Measurements from ENCODE around the gene OR8D1. TPM values are rescaled to one million over a fixed set of nuclear protein-coding genes. Genes with fewer than 3 reads are reported as not detected.

The OR8D1 gene
- total and polyA plus RNA-seq, 2 of the 8 experiments (the other 6 are each of a cell fraction or from before 2014, with no cell fraction given), result not detected

DNA sequence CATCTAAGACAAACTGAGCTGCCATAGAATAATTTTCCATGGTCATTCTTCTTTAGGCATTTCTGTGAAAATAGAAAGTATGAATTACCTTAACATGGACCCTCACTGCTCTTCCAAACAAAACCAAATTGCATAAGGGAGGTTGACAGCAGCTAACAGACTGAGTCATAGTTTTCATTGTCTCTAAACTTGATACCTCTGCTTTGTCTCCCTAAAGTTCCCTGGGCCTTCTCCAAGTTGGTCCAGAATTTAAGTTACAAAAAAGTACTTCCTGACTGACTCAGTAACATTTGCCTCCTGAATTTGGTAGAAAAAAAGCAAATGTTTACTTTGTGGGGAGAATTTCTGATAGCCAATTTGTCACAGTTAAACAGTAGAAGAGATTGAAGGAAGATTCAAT is 3.0 kb downstream of the OR8D1 start:
- Histone ChIP-seq H2BK15ac (ENCODE audit: low read length) (no peak overlapping the region), H3K79me2 (ENCODE audit: control insufficient read depth in 1 of 2, insufficient read depth in 2 of 2, low read length in 2 of 2) (no peaks in the 10 kb centered on the region), H3K4me2 (ENCODE audit: insufficient read depth in 1 of 2, low read depth in 2 of 2, low read length in 2 of 2) (no peak overlapping the region), H2BK120ac (replicated peaks; ENCODE audit: low read depth, low read length) (no peak overlapping the region), H3K4ac (replicated peaks; ENCODE audit: insufficient read length, low read depth, low read length) (no peak overlapping the region), H4K8ac (ENCODE audit: extremely low read depth, insufficient read depth, low read length) (no peak overlapping the region), H3K9me3 (ENCODE audit: insufficient read depth in 2 of 2, low read depth in 1 of 2, low read length in 1 of 2) (no peaks in the 10 kb centered on the region), H3K4me3 (ENCODE audit: extremely low read depth in 1 of 4, insufficient read depth in 2 of 4, low read depth in 3 of 4, low read length in 4 of 4) (no peak overlapping the region), H3K4me1 (replicated peaks in 1 of 4; ENCODE audit: control insufficient read depth in 3 of 4, insufficient read depth in 4 of 4, low read length in 3 of 4) (no peaks in the 10 kb centered on the region), H2BK20ac (ENCODE audit: low read length) (no peak overlapping the region), H3K56ac (replicated peaks; ENCODE audit: insufficient read length, low read depth, low read length) (no peak overlapping the region), H3K9ac (replicated peaks in 1 of 4; ENCODE audit: extremely low read depth in 1 of 4, low read depth in 3 of 4, low read length in 3 of 4) (no peak overlapping the region), H2BK12ac (ENCODE audit: low read depth, low read length) (no peak overlapping the region), H3K23ac (ENCODE audit: insufficient read length) (no peak overlapping the region), H3K79me1 (ENCODE audit: low read depth, low read length) (no peaks in the 10 kb centered on the region), H2AK5ac (ENCODE audit: low read depth, low read length) (no peak overlapping the region), H3K36me3 (ENCODE audit: control insufficient read depth in 2 of 4, insufficient read depth in 4 of 4, low read length in 3 of 4) (no peaks in the 10 kb centered on the region), H4K91ac (replicated peaks; ENCODE audit: insufficient read length, low read length) (no peak overlapping the region), H3K18ac (ENCODE audit: extremely low read depth, low read length) (no peak overlapping the region), H3K27me3 (replicated peaks in 1 of 4; ENCODE audit: control insufficient read depth in 3 of 4, extremely low read depth in 1 of 4, insufficient read depth in 3 of 4, low read length in 3 of 4) (no peaks in the 10 kb centered on the region), H3K14ac (ENCODE audit: insufficient read length) (no peak overlapping the region), H2BK5ac (ENCODE audit: low read depth, low read length) (no peak overlapping the region), H3K27ac (ENCODE audit: low read depth, low read length) (no peak overlapping the region), H3K23me2 (ENCODE audit: low read depth, low read length) (no peaks in the 10 kb centered on the region; the same call in 1 of the 2 replicates), H4K5ac (ENCODE audit: insufficient read length, low read depth, low read length) (no peak overlapping the region), H4K20me1 (replicated peaks in 1 of 2; ENCODE audit: control insufficient read depth in 1 of 2, insufficient read depth in 2 of 2, low read length in 2 of 2) (no peaks in the 10 kb centered on the region), H2AFZ (ENCODE audit: low read length) (no peak overlapping the region)
- TF ChIP-seq EP300 (IDR thresholded peaks at IDR 0.05; ENCODE audit: borderline replicate concordance in 1 of 2, low read depth in 2 of 2, low read length in 2 of 2), result no peak
- no peak for TF ChIP-seq CBX8 (IDR thresholded peaks at IDR 0.05; ENCODE audit: borderline replicate concordance, low read depth, low read length)
- no peak for TF ChIP-seq ZNF274 (IDR thresholded peaks at IDR 0.05; ENCODE audit: borderline replicate concordance, extremely low read depth, low read length)
- no peak for TF ChIP-seq YY1 (IDR thresholded peaks at IDR 0.05; ENCODE audit: low read depth, low read length)
- TF ChIP-seq FOSL1 (IDR thresholded peaks at IDR 0.05; ENCODE audit: insufficient read depth, low read depth, low read length), result no peak
- TF ChIP-seq GABPA (IDR thresholded peaks at IDR 0.05; ENCODE audit: borderline replicate concordance, insufficient read depth, low read length), result no peak
- no peak for TF ChIP-seq RBBP5 (IDR thresholded peaks at IDR 0.05; ENCODE audit: borderline replicate concordance, low read depth, low read length)
- POLR2A ChIA-PET (ENCODE audit: partially characterized antibody), result no interaction called here
- CTCF ChIA-PET (ENCODE audit: partially characterized antibody), result interaction anchor here (1.4 kb wide), 1 partner anchor 239 kb away, joined by 5 read pairs; no protein-coding TSS in a partner anchor
- FAIRE-seq, result no peak
- no peak for DNase-seq (ENCODE audit: low read depth in 1 of 2, low spot score in 2 of 2)
